ENCODE data around the gene TMEM263.
"Not testable (repeated sequence)": the region's sequence is repeated elsewhere in the genome, so short reads cannot be mapped to it uniquely, and the experiment has no call there.

Gene TMEM263

GRCh38 chr12:106955377-106956047 lies at the start of gene TMEM263:
Gene TMEM263 (plus strand): TSS chr12:106955907. CDS start chr12:106967117, 11,210 bp downstream.
- peak; percentile 90 for DNase-seq

GRCh38 chr12:106906715-106907114 lies 49.0 kb upstream of the TMEM263 start:
- no peak for DNase-seq

- no peak for DNase-seq
Measured at GRCh38 chr12:106907411-106907810, 48.3 kb upstream of the TMEM263 start.

GRCh38 chr12:106907846-106908245 lies 47.9 kb upstream of the TMEM263 start:
- DNase-seq = no peak

GRCh38 chr12:106908561-106908960 lies 47.1 kb upstream of the TMEM263 start:
- DNase-seq = no peak

- no peak for DNase-seq
Measured at GRCh38 chr12:106910202-106910601, 45.5 kb upstream of the TMEM263 start.

GRCh38 chr12:106911581-106911980 lies 44.1 kb upstream of the TMEM263 start:
- DNase-seq = no peak

- DNase-seq = no peak
Measured at GRCh38 chr12:106913456-106913855, 42.3 kb upstream of the TMEM263 start.

DNA sequence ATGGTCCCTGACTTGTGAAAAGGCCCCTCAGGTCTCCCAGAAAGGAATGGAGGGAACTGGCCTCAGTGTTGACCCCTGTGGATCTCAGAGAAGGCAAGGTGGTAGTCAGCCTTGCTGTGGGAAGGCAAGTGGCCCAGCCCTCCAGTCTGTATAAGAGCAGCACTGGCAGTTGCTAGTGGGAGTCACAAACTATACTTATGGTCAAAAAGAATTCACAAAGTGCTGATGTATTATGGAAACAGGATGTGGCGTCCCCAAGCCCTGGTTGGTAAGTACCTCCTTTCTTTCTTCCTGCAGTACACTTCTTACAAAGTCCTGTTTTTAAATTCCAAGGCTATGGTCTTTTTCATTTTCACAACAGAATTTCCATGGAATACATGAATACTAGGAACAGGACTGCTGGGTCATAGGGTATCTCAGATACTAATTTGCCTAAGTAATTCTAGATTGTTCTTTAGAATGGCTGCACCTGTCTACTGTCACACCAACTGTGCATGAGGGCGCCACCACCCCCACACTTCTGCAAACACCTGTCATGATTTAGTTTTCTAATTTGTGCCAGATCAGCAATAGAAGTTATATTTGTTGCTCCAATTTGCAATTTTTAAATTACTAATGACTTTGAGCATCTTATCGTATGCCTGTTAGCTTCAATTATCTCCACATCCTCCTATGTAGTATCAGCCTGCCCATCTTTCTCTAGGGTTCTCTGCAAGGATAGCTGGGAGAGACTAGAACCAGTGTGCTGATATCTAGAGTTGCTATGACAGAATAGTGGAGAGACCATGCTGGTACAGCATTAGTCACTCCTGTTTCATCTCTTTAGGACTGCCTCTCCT lies 40.7 kb upstream of the TMEM263 start:
- DNase-seq = no peak

- no peak for DNase-seq
Measured at GRCh38 chr12:106915635-106916026, 40.1 kb upstream of the TMEM263 start.

DNA sequence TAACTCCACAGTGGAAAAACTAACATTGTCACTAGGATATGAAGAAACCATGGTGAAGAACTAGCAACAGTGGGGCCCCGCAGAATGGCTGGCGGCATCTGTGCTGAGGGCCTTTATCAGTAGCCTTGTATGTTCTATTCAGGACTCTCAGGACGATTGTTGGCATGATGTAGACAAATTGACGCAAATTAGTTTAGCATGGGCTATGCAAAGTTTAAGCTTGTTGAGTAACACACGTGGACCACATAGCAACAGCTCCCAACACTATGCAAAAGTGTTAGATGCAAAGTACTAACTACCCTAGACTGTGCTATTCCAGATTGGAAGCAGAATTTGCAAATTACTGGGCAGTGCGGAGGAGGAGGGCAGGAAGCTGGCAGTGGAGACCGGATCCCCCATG lies 38.2 kb upstream of the TMEM263 start:
- no peak for DNase-seq

GRCh38 chr12:106918746-106919145 lies 37.0 kb upstream of the TMEM263 start:
- DNase-seq = no peak

DNA sequence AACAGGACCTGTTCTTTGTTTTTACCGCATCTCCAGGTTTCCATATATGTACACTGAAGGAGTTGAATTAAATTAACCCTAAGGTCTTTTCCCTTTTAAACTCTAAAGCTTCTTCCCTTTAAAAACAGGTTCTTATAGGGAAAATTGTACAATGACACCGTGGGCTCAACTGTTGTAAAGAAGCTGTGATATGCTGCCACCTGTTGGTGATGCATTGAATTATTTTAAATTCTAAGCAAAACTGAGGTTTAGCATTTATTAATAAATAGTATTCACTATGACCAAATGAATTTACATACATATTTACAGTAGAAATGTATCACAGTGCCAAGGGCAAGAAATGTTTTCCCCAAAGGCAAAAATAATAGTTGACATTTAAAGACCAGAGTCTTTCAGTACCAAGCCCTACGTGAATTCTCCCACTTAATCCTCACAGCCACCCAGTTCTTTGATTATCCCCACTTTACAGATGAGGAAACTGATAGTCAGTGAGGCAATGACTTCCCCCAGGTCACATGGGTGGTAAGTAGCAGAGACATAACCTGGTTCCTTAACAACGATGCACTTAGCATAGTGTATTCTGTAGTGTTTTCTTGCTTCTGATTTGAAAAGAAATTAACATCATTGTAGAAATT lies 35.7 kb upstream of the TMEM263 start:
- DNase-seq = no peak

DNA sequence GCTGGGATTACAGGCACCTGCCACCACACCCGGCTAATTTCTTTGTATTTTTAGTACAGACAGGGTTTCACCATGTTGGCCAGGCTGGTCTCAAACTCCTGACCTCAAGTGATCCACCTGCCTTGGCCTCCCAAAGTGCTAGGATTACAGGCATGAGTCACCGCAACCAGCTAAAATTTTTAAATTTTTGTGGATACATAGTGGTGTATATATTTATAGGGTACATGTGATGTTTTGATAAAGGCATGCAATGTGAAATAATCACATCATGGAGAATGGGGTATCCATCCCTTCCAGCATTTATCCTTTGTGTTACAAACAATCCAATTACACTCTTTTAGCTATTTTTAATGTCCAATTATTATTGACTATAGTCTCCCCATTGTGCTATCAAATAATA lies 33.7 kb upstream of the TMEM263 start:
- DNase-seq = not testable (repeated sequence)

DNA sequence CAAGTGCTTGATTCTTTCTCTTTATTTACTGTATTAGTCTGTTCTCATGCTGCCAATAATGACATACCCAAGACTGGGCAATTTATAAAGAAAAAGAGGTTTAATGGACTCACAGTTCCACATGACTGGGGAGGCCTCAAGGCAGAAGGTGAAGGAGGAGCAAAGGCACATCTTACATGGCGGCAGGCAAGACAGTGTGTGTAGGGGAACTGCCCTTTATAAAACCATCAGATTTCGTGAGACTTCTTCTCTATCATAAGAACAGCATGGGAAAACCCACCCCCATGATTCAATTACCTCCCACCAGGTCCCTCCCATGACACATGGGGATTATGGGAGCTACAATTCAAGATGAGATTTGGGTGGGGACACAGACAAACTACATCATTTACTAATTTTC lies 32.1 kb upstream of the TMEM263 start:
- not testable (repeated sequence) for DNase-seq

GRCh38 chr12:106924268-106924861 lies 31.3 kb upstream of the TMEM263 start:
- no peak for DNase-seq

GRCh38 chr12:106926657-106927056 lies 29.1 kb upstream of the TMEM263 start:
- no peak for DNase-seq

- no peak for DNase-seq
Measured at GRCh38 chr12:106934277-106934676, 21.4 kb upstream of the TMEM263 start.

DNA sequence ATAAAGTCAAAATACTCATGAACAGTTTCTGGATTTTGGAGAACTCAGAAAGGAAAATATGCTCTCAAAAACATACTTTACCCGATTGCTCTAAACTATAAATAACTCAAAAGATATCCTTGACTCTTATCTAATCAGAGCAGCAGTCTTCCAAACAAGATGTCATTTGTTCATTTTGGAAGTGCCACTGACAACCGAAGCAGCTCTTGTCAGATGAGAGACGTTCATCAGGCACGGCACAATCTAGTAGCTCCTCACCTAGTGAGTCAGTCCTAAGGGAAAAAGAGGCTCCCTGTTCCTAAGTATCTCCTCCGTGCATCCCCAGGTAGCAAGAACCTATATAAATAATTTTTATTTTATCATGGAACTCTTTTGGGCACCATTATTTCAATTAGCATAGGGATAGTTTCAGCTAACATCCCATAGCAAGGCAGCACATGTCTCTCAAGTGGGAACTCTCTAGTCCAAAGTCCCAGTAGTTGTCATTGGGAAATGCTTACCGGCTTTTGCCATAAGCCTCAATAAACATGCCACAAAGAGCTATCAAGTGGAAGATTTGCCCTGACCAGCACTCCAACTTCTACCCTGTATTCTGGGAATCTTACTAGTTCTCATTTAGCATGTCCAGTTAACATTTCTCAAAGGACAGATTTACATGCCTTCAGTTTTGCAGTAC lies 14.1 kb upstream of the TMEM263 start:
- DNase-seq = no peak

GRCh38 chr12:106942775-106943174 lies 12.9 kb upstream of the TMEM263 start:
- no peak for DNase-seq

- DNase-seq = no peak
Measured at GRCh38 chr12:106945261-106945851, 10.4 kb upstream of the TMEM263 start.

GRCh38 chr12:106947461-106947860 lies 8.2 kb upstream of the TMEM263 start:
- DNase-seq = no peak
